Psoas muscle (tissue), 8 donors: ENCODE results near the gene DYNC2I2. TPM values are rescaled to one million over a fixed set of nuclear protein-coding genes. Genes with fewer than 3 reads are reported as not detected.

Experiments used
- ATAC-seq, 4 donors: fragments of 200-7000 bp; cut with Tn5 transposase; one replicate each; pipeline ENCODE4 v1.9.1; 2020; ENCODE audit warnings: moderate library complexity in 3 of 4, mild to moderate bottlenecking in 2 of 4
- DNase-seq, 2 donors: peaks; one replicate each; pipeline ENCODE4 v3.0.0-alpha.2; 2020
- H3K27ac ChIP-seq: fragments of 200-600 bp; one replicate; pipeline ENCODE4 v1.8.0; 2022
- H3K27me3 ChIP-seq, 3 donors: fragments of 200-600 bp in 1 of 3; one replicate each; pipeline versions ENCODE4 v1.6.1 to v1.8.0; 2013 to 2022; ENCODE audit warnings: low read length in 2 of 3, mild to moderate bottlenecking in 2 of 3, moderate library complexity in 1 of 3; ENCODE audit not compliant: insufficient read depth in 3 of 3
- H3K36me3 ChIP-seq, 2 donors: fragments of 200-600 bp in 1 of 2; one replicate each; pipeline versions ENCODE4 v1.6.1 to v1.8.0; 2013 to 2022; ENCODE audit warnings: low read depth in 1 of 2, mild to moderate bottlenecking in 1 of 2, moderate library complexity in 1 of 2; ENCODE audit not compliant: insufficient read depth in 1 of 2
- H3K4me1 ChIP-seq: fragments of 200-600 bp; one replicate; pipeline ENCODE4 v1.8.0; 2022
- H3K4me3 ChIP-seq: fragments of 200-600 bp; one replicate; pipeline ENCODE4 v1.8.0; 2022; ENCODE audit warnings: mild to moderate bottlenecking
- H3K9me3 ChIP-seq: fragments of 200-600 bp; one replicate; pipeline ENCODE4 v1.8.0; 2022
- WGBS, 3 donors: extraction: QIAGEN DNeasy Blood & Tissue Kit; methylation state at CpG; one replicate each; pipeline versions ENCODE4 v1.1.6 to v1.1.7; 2013; 5-methylcytosine and 5-hydroxymethylcytosine counted together
- intact Hi-C, 2 donors: fragments of 100-400 bp; cut with DNase I; formaldehyde crosslinking; loops; one replicate each; pipeline versions ENCODE4 v1.11.0 to v1.14.2; 2022
- polyA plus RNA-seq, 3 donors: library from polyadenylated mRNA; stranded (reverse); fragments of 200-250 nt; gene quantifications; one replicate each; pipeline ENCODE4 v1.2.3, GENCODE V29; 2013
- total RNA-seq, 4 donors: library from RNA; stranded (reverse); fragmentation: NEBNext Ultra II Directional in 2 of 4; extraction: Animal tissue kit (Norgen Biotek cat#: 25700) in 2 of 4; gene quantifications; one replicate each; pipeline versions ENCODE4 v1.2.1 to v1.2.4, GENCODE V29; 2021 to 2023
- TF ChIP-seq, protein P1 (sequence below): fragments of 200-600 bp; IDR thresholded peaks from one replicate; pipeline ENCODE4 v1.8.0; 2022; ENCODE audit warnings: antibody characterized with exemption
- donor health status: healthy with polysubstance abuse.
- donor health status: DM: no; HTN: no; CAD: no; lungs with moderate emphysema.
- donor health status: Bipolar disorder and iron deficiency.
- donor health status: healthy.
- donor health status: DM: yes; HTN: yes; CAD: no.
- donor health status: DM: no; HTN: no; CAD: no.
- donor health status: DM: no; HTN: no; CAD: no.
- donor health status: DM: yes; HTN: yes; CAD: no.

The DYNC2I2 gene
- total and polyA plus RNA-seq, 7 donors = 6.3 to 29.1 (median 10.3) TPM

DNA sequence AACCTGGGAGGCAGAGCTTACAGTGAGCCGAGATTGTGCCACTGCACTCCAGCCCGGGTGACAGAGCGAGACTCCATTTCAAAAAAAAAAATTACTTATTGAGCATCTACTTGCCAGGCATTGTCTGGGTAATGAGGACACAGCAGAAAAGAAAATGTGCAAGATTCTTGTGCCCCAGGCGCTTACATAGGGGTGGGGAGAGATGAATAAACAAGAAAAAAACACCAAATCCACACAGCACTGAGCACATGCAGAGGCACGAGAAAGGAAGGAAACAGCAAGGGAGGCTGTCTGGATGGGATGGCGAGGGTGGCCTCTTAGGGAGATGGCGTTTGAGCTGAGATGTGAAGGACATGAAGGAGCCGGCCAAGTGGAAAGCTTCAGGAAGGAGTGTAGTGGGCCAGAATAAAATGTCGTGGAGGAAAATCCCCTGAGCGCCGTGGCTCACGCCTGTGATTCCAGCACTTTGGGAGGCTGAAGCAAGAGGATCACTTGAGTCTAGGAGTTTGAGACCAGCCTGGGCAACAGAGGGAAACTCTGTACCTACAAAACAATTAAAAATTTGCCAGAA, 13.9 kb downstream of the DYNC2I2 start:
- Histone ChIP-seq H3K9me3 (no peaks in the 10 kb centered on the region), H3K4me3 (no peak overlapping the region), H3K27ac (no peak overlapping the region), H3K4me1 (no peaks in the 10 kb centered on the region), H3K27me3 (no peaks in the 10 kb centered on the region), H3K36me3 (peaks cover 0 to 13% of the 10 kb centered on the region in 2 donors)
- 77 to 83% (median 80%) methylated on average over 12 of the region's 12 CpGs for WGBS, 3 donors
- no peak for DNase-seq
- ATAC-seq = no peak
- TF ChIP-seq, protein P1, sequence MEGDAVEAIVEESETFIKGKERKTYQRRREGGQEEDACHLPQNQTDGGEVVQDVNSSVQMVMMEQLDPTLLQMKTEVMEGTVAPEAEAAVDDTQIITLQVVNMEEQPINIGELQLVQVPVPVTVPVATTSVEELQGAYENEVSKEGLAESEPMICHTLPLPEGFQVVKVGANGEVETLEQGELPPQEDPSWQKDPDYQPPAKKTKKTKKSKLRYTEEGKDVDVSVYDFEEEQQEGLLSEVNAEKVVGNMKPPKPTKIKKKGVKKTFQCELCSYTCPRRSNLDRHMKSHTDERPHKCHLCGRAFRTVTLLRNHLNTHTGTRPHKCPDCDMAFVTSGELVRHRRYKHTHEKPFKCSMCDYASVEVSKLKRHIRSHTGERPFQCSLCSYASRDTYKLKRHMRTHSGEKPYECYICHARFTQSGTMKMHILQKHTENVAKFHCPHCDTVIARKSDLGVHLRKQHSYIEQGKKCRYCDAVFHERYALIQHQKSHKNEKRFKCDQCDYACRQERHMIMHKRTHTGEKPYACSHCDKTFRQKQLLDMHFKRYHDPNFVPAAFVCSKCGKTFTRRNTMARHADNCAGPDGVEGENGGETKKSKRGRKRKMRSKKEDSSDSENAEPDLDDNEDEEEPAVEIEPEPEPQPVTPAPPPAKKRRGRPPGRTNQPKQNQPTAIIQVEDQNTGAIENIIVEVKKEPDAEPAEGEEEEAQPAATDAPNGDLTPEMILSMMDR = no peak
- intact Hi-C loops = no loop called here

DNA sequence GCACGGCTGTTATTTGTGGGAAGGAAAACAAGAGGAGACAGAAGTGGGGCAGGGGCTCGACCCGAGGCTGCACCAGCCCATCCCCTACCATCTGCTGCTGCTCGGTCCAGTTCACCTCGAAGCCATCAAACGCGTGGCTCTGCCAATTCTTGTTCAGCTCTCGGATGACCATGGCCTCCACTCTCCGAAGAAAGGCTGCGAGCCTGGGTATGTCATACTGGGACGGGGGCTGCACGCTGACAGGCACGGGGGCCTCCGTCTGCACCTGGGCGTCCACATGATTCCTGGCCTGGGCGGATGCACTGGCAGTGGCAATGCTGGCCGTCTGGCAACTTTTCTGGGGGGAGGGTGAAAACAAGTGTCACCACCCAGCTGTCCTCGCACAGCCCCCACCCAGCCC, 16.0 kb downstream of the DYNC2I2 start:
- intact Hi-C loops = no loop called here
- H3K36me3 ChIP-seq = peaks cover 0 to 13% of the 10 kb centered on the region in 2 donors
- H3K27ac ChIP-seq = no peak overlapping the region
- no peaks in the 10 kb centered on the region for H3K9me3 ChIP-seq
- peaks cover 3% of the 10 kb centered on the region for H3K4me1 ChIP-seq
- H3K4me3 ChIP-seq = no peak overlapping the region
- ATAC-seq (no peak), DNase-seq (no peak)
- TF ChIP-seq, protein P1 = no peak
- 85 to 86% (median 86%) methylated on average over 17 to 18 of the region's 18 CpGs for WGBS, 3 donors
- no peaks in the 10 kb centered on the region for H3K27me3 ChIP-seq

DNA sequence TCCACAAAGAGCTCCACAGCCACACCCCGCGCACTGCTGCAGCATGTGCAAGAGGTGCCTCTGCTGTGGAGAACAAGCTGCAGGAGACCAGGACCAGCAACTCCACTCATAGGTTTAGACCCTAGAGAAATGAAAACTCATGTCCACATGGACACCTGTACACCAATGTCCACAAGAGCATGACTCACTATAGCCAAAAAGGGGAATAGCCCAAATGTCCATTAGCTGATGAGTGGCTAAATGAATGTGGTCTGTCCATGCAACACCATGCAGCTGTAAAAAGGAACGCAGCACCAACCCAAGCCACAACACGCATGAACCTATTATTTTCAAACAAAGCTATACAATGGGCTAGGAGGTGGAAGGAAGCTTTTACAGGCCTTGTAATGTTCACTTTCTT, 18.1 kb downstream of the DYNC2I2 start:
- peak in 1 of 2 donors; percentile 4 for DNase-seq
- Histone ChIP-seq H3K36me3 (peaks cover 2 to 18% of the 10 kb centered on the region in 2 donors), H3K27ac (no peak overlapping the region), H3K4me1 (peaks cover 14% of the 10 kb centered on the region), H3K4me3 (no peak overlapping the region), H3K27me3 (no peaks in the 10 kb centered on the region), H3K9me3 (no peaks in the 10 kb centered on the region)
- intact Hi-C loops = no loop called here
- 94 to 96% (median 94%) methylated on average over 4 of the region's 4 CpGs for WGBS, 3 donors
- ATAC-seq = no peak
- TF ChIP-seq, protein P1 = no peak

DNA sequence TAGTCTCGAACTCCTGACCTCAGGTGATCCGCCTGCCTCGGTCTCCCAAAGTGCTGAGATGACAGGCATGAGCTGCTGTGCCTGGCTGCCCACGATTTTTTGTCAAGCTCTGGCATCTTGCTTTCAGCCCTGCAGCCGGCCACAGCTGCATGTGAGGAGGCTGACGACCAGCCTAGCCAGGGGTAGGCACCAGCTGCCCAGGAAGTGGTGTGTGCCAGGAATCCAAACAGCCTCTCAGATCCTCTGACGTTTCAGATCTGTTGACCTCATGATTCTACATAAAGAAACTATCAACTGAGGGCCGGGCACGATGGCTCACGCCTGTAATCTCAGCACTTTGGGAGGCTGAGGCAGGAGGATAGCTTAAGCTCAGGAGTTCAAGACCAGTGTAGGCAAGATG, 19.0 kb downstream of the DYNC2I2 start:
- DNase-seq (peak in 1 of 2 donors; percentile 2), ATAC-seq (peak in 1 of 4 donors; percentile 44)
- H3K4me1 ChIP-seq = peaks cover 14% of the 10 kb centered on the region
- no peaks in the 10 kb centered on the region for H3K27me3 ChIP-seq
- no peaks in the 10 kb centered on the region for H3K9me3 ChIP-seq
- peaks cover 8 to 28% of the 10 kb centered on the region in 2 donors for H3K36me3 ChIP-seq
- H3K4me3 ChIP-seq = no peak overlapping the region
- no peak overlapping the region for H3K27ac ChIP-seq
- TF ChIP-seq, protein P1 = no peak
- intact Hi-C loops = no loop called here
- WGBS, 3 donors = 30 to 46% (median 40%) methylated on average over 10 of the region's 10 CpGs
